GM21390 (cell line): ENCODE measurements around the gene ACSF2.
"Not testable (repeated sequence)": the region's sequence is repeated elsewhere in the genome, so short reads cannot be mapped to it uniquely, and the experiment has no call there.

Source experiments
- ATAC-seq: cut with Tn5 transposase; IDR thresholded peaks from one replicate; pipeline ENCODE4 v1.9.1; 2021; ENCODE audit not compliant: unreplicated experiment

The ACSF2 gene

GRCh38 chr17:50425682-50426471, at the start of gene ACSF2:
Gene ACSF2 (plus strand): TSS chr17:50426218. CDS start chr17:50426262, 44 bp downstream.
- ATAC-seq = peak; percentile 54

GRCh38 chr17:50379351-50380132, 46.5 kb upstream of the ACSF2 start:
- no peak for ATAC-seq

DNA sequence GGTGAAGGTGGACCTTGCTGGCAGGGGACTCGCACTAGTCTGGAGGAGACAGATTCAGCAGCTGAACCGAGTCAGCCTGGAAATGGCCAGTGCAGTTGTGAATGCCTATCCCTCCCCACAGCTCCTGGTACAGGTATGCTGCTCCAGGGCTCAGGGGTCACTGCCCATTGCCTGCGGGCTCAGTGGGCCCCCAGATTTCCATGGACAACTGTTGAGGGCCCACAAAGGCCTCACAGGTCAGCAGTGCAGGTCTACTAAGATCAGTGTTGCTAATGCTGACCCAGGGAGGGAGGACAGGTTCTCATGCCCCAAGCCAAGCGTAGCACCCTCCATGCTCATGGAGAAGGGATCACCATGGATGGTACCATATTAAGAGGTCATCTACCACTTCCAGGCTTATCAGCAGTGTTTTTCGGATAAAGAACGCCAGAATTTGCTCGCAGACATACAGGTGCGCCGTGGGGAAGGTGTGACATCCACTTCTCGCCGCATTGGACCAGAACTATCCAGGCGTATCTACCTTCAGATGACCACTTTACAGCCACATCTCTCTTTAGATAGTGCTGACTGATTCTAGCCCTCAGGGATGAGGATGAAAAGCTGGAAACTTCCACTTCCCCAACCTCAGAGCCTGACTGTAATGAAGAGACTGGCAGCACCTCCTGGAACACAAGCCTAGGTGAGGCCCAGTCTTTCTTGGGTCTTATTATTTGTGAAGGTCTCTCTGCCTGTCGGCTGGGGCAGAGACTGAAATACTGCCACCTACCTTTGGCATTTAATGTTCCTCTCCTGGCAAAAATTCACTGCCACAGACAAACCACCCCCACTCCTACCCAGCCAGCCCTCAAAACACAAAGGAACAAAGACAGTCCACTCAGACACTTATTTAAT, 45.4 kb upstream of the ACSF2 start:
- no peak for ATAC-seq

- no peak for ATAC-seq
Measured at GRCh38 chr17:50381260-50381815, 44.7 kb upstream of the ACSF2 start.

GRCh38 chr17:50381920-50382319, 44.1 kb upstream of the ACSF2 start:
- ATAC-seq = no peak

DNA sequence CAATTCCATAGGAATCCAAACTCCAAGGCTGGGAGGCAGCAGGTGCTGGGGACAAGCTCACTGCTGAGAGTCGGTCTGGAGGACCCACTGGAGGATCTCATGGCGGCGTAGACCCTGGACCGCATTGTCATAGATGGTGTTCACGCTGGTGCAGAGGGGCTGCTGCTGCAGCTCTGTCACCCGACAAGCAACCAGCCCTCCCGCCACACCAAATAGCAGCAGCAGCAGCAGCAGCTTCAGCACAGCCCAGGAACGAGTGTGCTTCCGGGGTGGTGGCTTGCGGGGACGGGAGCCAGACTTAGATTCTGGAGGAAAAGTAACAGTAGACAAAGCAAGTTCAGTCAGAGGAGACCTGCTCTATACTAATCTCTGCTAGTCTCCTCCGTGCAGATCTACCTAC, 43.1 kb upstream of the ACSF2 start:
- ATAC-seq = no peak

DNA sequence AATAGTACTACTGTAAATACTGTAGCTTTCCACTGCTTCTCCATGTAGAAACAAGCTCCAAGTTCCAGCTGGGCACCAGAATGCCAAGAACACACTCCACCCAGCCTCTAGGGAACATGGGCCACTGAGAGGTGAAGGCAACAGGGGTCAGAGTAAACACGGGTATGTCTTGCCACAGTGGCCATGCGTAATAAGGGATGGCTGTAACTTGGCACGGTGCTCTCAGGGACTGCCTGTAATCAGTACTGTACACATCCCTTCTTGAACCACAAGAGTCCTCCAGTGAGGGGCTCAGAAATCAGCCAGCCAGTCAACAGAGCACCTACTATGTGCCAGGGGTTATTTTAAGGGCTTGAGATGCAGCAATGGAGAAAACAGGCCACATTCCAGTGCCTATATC, 39.5 kb upstream of the ACSF2 start:
- no peak for ATAC-seq

DNA sequence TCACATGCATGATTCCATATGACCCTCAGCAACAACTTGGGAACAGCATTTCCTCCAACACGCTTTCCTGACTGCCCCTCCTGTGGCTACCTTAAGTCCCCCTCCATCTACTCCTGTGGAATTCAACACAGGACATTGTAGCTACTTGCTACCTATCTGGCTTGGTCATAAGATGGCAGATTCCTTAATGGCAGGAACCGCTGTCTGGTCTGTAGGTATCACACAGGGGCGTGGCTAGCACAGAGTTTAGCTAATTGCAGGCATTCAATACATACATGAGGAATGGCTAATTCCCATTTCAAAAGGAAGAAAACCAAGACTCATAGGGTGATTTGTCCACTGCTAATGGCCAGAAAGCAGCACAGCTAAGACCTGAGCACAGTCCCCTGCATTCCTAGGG, 37.3 kb upstream of the ACSF2 start:
- ATAC-seq = no peak

- ATAC-seq = no peak
Measured at GRCh38 chr17:50389534-50389933, 36.5 kb upstream of the ACSF2 start.

DNA sequence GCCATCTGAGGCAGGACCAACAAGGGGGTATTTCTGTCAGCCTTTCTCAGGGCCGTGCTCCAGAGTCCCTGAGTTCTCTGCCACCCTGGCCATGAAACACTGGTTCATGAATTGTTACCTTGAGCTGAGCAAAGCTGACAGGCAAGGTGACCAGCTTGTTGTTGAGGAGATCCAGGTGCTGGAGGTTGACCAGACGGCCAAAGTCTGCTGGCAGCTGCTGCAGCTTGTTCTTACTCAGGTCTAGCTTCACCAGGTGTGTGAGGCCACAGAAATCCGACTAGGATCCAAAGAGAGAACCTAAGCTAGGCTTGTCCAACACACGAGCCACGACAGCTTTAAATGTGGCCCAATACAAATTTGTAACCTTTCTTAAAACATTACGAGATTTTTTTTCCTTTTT, 33.4 kb upstream of the ACSF2 start:
- no peak for ATAC-seq

GRCh38 chr17:50393700-50394099, 32.3 kb upstream of the ACSF2 start:
- ATAC-seq = no peak

DNA sequence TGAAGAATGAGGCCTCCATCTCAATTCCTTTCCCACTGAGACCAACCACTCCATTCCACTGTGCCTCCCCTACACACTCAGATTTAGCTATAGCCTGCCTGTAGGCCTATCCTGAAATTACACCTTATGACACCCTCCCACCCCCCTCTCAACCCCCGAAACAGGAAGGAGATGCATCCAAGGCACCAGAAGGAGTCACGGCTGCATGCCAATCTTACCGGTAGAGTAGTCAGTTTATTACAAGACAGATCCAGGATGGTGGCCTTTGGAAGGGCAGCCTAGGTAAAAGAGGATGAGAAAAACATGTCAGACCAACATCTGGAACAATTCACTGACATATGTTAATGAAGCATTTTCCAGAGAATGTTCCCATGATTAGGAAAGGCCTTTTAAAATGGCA, 31.3 kb upstream of the ACSF2 start:
- ATAC-seq = no peak

GRCh38 chr17:50396261-50397110, 29.5 kb upstream of the ACSF2 start:
- ATAC-seq = no peak

GRCh38 chr17:50397111-50397918, 28.7 kb upstream of the ACSF2 start, which contains the start of gene LRRC59:
Gene LRRC59 (minus strand): TSS chr17:50397523. CDS start chr17:50397317, 206 bp downstream.
- ATAC-seq = peak; percentile 96

GRCh38 chr17:50397919-50398285, 28.1 kb upstream of the ACSF2 start:
- ATAC-seq = no peak

DNA sequence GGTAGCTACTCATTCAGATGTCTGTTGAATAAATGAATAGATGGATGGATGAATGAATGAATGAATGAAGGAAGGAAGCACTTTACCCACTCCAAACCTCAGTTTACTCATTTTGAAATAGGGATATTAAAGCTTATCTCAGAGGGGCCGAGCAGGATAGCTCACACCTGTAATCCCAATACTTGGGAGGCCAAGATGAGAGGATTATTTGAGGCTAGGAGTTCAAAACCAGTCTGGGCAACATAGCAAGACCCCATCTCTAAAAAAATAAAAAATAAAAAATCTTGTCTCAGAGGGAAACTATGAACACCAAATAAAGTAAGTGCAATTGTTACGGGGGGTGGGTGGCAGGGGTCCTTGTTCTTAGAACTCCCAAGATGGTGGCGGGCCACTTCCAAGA, 27.3 kb upstream of the ACSF2 start:
- ATAC-seq = not testable (repeated sequence)

DNA sequence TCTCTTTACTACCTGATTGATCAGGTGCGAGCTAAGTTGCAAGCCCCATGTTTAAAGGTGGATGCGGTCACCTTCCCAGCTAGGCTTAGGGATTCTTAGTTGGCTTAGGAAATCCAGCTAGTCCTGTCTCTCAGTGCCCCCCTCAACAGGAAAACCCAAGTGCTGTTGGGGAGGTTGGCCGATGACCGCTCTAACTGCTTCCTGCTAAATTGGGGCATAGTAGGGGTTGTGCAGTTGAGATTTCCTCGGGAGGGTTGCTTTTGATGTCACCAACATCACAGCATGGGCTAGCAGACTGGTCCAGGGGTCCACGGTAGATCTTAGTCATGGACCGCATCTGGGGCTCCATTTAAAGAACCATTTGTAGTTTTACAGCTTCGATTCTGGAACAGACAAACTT, 26.4 kb upstream of the ACSF2 start:
- ATAC-seq = not testable (repeated sequence)

DNA sequence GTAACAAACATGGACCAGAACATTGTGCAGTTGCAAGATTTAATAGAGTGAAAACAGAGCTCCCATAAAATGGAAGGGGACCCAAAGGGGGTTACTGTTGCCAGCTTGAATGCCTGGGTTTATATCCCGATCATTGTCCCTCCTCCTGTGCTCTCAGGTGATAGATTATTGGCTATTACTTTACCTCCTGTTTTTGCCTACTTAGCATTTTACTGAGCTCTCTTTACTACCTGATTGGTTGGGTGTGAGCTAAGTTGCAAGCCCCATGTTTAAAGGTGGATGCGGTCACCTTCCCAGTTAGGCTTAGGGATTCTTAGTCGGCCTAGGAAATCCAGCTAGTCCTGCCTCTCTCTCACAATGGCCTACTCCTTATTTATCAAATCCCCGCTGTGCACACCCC, 20.7 kb upstream of the ACSF2 start:
- ATAC-seq = not testable (repeated sequence)

DNA sequence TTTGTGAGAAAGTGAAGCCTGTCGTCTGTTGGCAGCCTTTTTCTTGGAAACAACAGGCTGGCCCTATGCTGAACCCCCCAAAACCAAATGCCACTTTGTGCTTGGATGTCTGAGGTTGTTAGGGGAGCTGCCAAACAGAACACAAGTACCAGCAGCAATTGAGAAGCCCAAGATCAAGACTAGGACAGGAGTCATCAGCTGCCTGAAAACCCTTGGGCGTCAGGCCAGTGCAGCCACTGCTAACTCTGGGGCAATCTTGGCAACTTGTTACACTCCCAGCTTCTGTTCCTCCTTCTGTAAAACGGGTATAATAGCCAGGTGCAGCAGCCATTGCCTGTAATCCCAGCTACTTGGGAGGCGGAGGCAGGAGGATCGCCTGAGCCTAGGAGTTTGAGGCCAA, 19.4 kb upstream of the ACSF2 start:
- ATAC-seq = no peak
